OCI-LY7 (cell line): ENCODE measurements around the gene TRMT1. TPM values are rescaled to one million over a fixed set of nuclear protein-coding genes. Genes with fewer than 3 reads are reported as not detected.

Source experiments
- BruUV-seq: library from RNA; stranded (reverse); fragments of 400-500 nt; replicated peaks from 2 replicates; lab custom pipeline; 2021; lab: Mats Ljungman, UMichigan
- CTCF ChIA-PET: fragments of 300-600 bp; sonication (Branson Sonifier 250); formaldehyde crosslinking; loops from one replicate; lab custom pipeline; 2022; ENCODE audit warnings: antibody characterized with exemption; ENCODE audit not compliant: unreplicated experiment; lab: Charles Lee
- POLR2A ChIA-PET: fragments of 300-600 bp; sonication (Branson Sonifier 250); formaldehyde crosslinking; loops from one replicate; lab custom pipeline; 2022; ENCODE audit warnings: antibody characterized with exemption; lab: Charles Lee
- DNase-seq: peaks from one replicate; pipeline ENCODE4 v3.0.0-alpha.2; 2015; ENCODE audit warnings: low spot score
- H2AFZ ChIP-seq: fragments of 200-600 bp; sonication (generic), shearing (Covaris generic); 2 replicates; pipeline ENCODE4 v1.6.1; 2014; ENCODE audit warnings: mild to moderate bottlenecking, antibody characterized with exemption, low read length, moderate library complexity
- H3K27ac ChIP-seq: fragments of 200-600 bp; sonication (generic); 2 replicates; pipeline ENCODE4 v1.5.1; 2014; ENCODE audit warnings: mixed run types, low read depth, mild to moderate bottlenecking, moderate library complexity, low read length, inconsistent platforms; ENCODE audit not compliant: poor library complexity, severe bottlenecking
- H3K36me3 ChIP-seq: fragments of 200-600 bp; sonication (generic); 2 replicates; pipeline ENCODE4 v1.6.1; 2014; ENCODE audit warnings: mild to moderate bottlenecking, antibody characterized with exemption, low read length, moderate library complexity, mixed read lengths; ENCODE audit not compliant: insufficient read depth
- H3K4me1 ChIP-seq: fragments of 200-600 bp; sonication (generic); 2 replicates; pipeline ENCODE4 v1.5.1; 2014; ENCODE audit warnings: mild to moderate bottlenecking, low read length; ENCODE audit not compliant: insufficient read depth, poor library complexity, severe bottlenecking
- H3K4me2 ChIP-seq: fragments of 200-600 bp; sonication (generic); 2 replicates; pipeline ENCODE4 v1.6.1; 2014; ENCODE audit warnings: mild to moderate bottlenecking, low read length
- H3K4me3 ChIP-seq: fragments of 200-600 bp; sonication (generic); 2 replicates; pipeline ENCODE4 v1.5.1; 2014; ENCODE audit warnings: mild to moderate bottlenecking, low read depth, low read length; ENCODE audit not compliant: poor library complexity, severe bottlenecking
- H3K79me2 ChIP-seq: fragments of 200-600 bp; sonication (generic); 2 replicates; pipeline ENCODE4 v1.6.1; 2016; ENCODE audit warnings: low read depth, mild to moderate bottlenecking, low read length, moderate library complexity, mixed read lengths; ENCODE audit not compliant: insufficient read depth
- H3K9me2 ChIP-seq: fragments of 200-600 bp; sonication (generic); 2 replicates; pipeline ENCODE4 v1.6.1; 2016; ENCODE audit warnings: mild to moderate bottlenecking, low read length, mixed read lengths; ENCODE audit not compliant: insufficient read depth
- H3K9me3 ChIP-seq: fragments of 200-600 bp; sonication (generic); 2 replicates; pipeline ENCODE4 v1.6.1; 2014; ENCODE audit warnings: mild to moderate bottlenecking, mixed run types, low read length, mixed read lengths
- H4K20me1 ChIP-seq: fragments of 200-600 bp; sonication (generic); 2 replicates; pipeline ENCODE4 v1.6.1; 2014; ENCODE audit warnings: mild to moderate bottlenecking, antibody characterized with exemption, low read length, moderate library complexity, mixed read lengths; ENCODE audit not compliant: insufficient read depth
- EZH2phosphoT487 ChIP-seq: fragments of 200-600 bp; sonication (generic); IDR thresholded peaks from 2 replicates; pipeline ENCODE4 v1.6.1; 2018; ENCODE audit warnings: low read depth, borderline replicate concordance, mild to moderate bottlenecking, mixed run types, antibody characterized with exemption, low read length, moderate library complexity, mixed read lengths
- intact Hi-C: fragments of 100-400 bp; cut with micrococcal nuclease; formaldehyde crosslinking; loops from one replicate; pipeline ENCODE4 v1.10.0; 2022; ENCODE audit not compliant: unreplicated experiment
- total RNA-seq, 2 experiments: library from RNA; depleted of rRNA in 1 of 2; stranded (reverse); fragments of >200 nt in 1 of 2; shearing (Covaris generic) in 1 of 2; gene quantifications; 2 replicates each; pipeline ENCODE4 v1.2.3, GENCODE V29; 2014 to 2022
- TF ChIP-seq, protein P1 (sequence below): fragments of 200-600 bp; sonication (generic); conservative IDR thresholded peaks from 2 replicates; pipeline ENCODE4 v1.5.1; 2014; ENCODE audit warnings: mild to moderate bottlenecking, antibody characterized with exemption, low read length, moderate library complexity, mixed read lengths

Gene TRMT1
- total RNA-seq, 2 experiments from 2014 or later, result 50.4 to 56.8 TPM

DNA sequence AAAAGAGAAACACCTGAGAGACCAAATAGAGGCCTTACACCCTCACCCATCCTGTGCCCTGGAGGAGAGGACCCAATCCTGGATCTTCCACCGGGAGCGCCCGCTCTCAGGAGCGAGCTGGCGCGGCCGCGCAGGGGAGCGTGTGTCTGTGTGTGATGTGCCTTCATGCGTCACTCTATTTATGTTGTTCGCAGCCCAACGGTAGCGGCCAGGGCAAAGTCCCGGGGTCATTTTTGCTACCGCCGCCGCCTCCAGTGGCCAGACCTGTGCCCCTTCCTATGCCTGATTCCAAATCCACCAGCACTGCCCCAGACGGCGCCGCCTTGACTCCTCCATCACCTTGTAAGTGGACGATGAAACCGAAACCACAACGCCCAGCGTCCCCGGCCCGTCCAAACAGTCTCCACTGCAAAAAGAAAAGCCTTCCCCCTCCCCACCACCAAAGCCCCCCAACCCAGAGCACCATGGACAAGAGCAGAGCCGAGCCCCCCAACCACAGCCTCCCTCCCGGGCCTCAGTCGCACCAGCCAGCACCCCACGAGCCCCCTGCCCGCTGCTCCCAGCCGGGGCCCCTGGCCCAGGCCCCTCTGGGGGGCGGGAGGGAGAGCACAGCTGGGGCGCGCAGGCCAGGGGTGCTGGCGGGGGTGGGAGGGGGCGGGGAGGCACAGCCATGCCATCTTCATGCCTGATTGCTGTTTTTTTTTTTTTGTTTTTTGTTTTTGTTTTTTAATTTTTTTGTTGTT lies 28.6 kb downstream of the TRMT1 start:
- H3K4me3 ChIP-seq, result no peak overlapping the region
- no peak overlapping the region for H3K4me2 ChIP-seq
- BruUV-seq, result no TSS peak
- H3K27ac ChIP-seq, result no peak overlapping the region
- H4K20me1 ChIP-seq, result no peaks in the 10 kb centered on the region
- H3K4me1 ChIP-seq, result no peaks in the 10 kb centered on the region
- H3K9me3 ChIP-seq, result no peaks in the 10 kb centered on the region
- intact Hi-C loops, result no loop called here
- DNase-seq, result no peak
- TF ChIP-seq EZH2phosphoT487, result no peak
- TF ChIP-seq, protein P1, sequence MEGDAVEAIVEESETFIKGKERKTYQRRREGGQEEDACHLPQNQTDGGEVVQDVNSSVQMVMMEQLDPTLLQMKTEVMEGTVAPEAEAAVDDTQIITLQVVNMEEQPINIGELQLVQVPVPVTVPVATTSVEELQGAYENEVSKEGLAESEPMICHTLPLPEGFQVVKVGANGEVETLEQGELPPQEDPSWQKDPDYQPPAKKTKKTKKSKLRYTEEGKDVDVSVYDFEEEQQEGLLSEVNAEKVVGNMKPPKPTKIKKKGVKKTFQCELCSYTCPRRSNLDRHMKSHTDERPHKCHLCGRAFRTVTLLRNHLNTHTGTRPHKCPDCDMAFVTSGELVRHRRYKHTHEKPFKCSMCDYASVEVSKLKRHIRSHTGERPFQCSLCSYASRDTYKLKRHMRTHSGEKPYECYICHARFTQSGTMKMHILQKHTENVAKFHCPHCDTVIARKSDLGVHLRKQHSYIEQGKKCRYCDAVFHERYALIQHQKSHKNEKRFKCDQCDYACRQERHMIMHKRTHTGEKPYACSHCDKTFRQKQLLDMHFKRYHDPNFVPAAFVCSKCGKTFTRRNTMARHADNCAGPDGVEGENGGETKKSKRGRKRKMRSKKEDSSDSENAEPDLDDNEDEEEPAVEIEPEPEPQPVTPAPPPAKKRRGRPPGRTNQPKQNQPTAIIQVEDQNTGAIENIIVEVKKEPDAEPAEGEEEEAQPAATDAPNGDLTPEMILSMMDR, result no peak
- H2AFZ ChIP-seq, result no peak overlapping the region
- no peaks in the 10 kb centered on the region for H3K9me2 ChIP-seq
- POLR2A ChIA-PET, result no interaction called here
- CTCF ChIA-PET, result interaction anchor here (0.6 kb wide), 1 partner anchor 17 kb away, joined by 3 read pairs; no protein-coding TSS in a partner anchor
- no peaks in the 10 kb centered on the region for H3K79me2 ChIP-seq
- no peaks in the 10 kb centered on the region for H3K36me3 ChIP-seq

- no peak overlapping the region for H3K4me2 ChIP-seq
- no peaks in the 10 kb centered on the region for H3K9me3 ChIP-seq
- no TSS peak for BruUV-seq
- H3K4me1 ChIP-seq, result no peaks in the 10 kb centered on the region
- no peak overlapping the region for H2AFZ ChIP-seq
- TF ChIP-seq EZH2phosphoT487, result no peak
- TF ChIP-seq, protein P1, result no peak
- ChIA-PET CTCF (interaction anchor here (0.6 kb wide), 1 partner anchor 18 kb away, joined by 3 read pairs; no protein-coding TSS in a partner anchor), POLR2A (no interaction called here)
- H3K36me3 ChIP-seq, result no peaks in the 10 kb centered on the region
- DNase-seq, result no peak
- no peak overlapping the region for H3K4me3 ChIP-seq
- intact Hi-C loops, result no loop called here
- no peaks in the 10 kb centered on the region for H3K9me2 ChIP-seq
- no peaks in the 10 kb centered on the region for H4K20me1 ChIP-seq
- H3K27ac ChIP-seq, result no peak overlapping the region
- no peaks in the 10 kb centered on the region for H3K79me2 ChIP-seq
Measured at GRCh38 chr19:13087295-13087694, 29.2 kb downstream of the TRMT1 start.

GRCh38 chr19:13086341-13086740 lies 30.2 kb downstream of the TRMT1 start:
- H3K27ac ChIP-seq, result no peak overlapping the region
- no peak overlapping the region for H2AFZ ChIP-seq
- H3K79me2 ChIP-seq, result no peaks in the 10 kb centered on the region
- intact Hi-C loops, result no loop called here
- DNase-seq, result no peak
- H4K20me1 ChIP-seq, result no peaks in the 10 kb centered on the region
- no peaks in the 10 kb centered on the region for H3K9me2 ChIP-seq
- H3K9me3 ChIP-seq, result no peaks in the 10 kb centered on the region
- BruUV-seq, result no TSS peak
- TF ChIP-seq EZH2phosphoT487, result no peak
- TF ChIP-seq, protein P1, result no peak
- no peaks in the 10 kb centered on the region for H3K4me1 ChIP-seq
- CTCF ChIA-PET, result no interaction called here
- H3K36me3 ChIP-seq, result no peaks in the 10 kb centered on the region
- no peak overlapping the region for H3K4me3 ChIP-seq
- POLR2A ChIA-PET, result no interaction called here
- no peak overlapping the region for H3K4me2 ChIP-seq
